Smooth muscle cell (in vitro differentiated cells): ENCODE measurements around the gene SLC12A7. TPM values are rescaled to one million over a fixed set of nuclear protein-coding genes. Genes with fewer than 3 reads are reported as not detected.

Source experiments
- DNase-seq: peaks from one replicate; lab custom pipeline; 2025; ENCODE audit not compliant: unreplicated experiment; lab: John Stamatoyannopoulos, UW
- H2AFZ ChIP-seq: fragments of 200-600 bp; sonication (generic); 2 replicates; pipeline ENCODE4 v1.6.0; 2016; ENCODE audit warnings: antibody characterized with exemption, low read depth, mild to moderate bottlenecking
- H3F3A ChIP-seq: fragments of 200-600 bp; sonication (generic); 2 replicates; pipeline ENCODE4 v1.6.0; 2017; ENCODE audit warnings: antibody characterized with exemption, low read depth
- H3K27ac ChIP-seq: fragments of 200-600 bp; sonication (generic); 2 replicates; pipeline ENCODE4 v1.5.1; 2016; ENCODE audit warnings: low read depth, mild to moderate bottlenecking
- H3K27me3 ChIP-seq: fragments of 200-600 bp; sonication (generic); 2 replicates; pipeline ENCODE4 v1.6.1; 2016; ENCODE audit warnings: low read depth, mild to moderate bottlenecking
- H3K36me3 ChIP-seq: fragments of 200-600 bp; sonication (generic); 2 replicates; pipeline ENCODE4 v1.5.1; 2016; ENCODE audit warnings: low read depth
- H3K4me1 ChIP-seq: fragments of 200-600 bp; sonication (generic); 2 replicates; pipeline ENCODE4 v1.5.1; 2016; ENCODE audit warnings: low read depth
- H3K4me2 ChIP-seq: fragments of 200-600 bp; sonication (generic); 2 replicates; pipeline ENCODE4 v1.6.0; 2016; ENCODE audit warnings: mild to moderate bottlenecking
- H3K4me3 ChIP-seq: fragments of 200-600 bp; sonication (generic); 2 replicates; pipeline ENCODE4 v1.5.1; 2016; ENCODE audit warnings: mild to moderate bottlenecking
- H3K79me2 ChIP-seq: fragments of 200-600 bp; sonication (generic); 2 replicates; pipeline ENCODE4 v1.6.0; 2016; ENCODE audit warnings: low read depth, mild to moderate bottlenecking
- H3K9ac ChIP-seq: fragments of 200-600 bp; sonication (generic); 2 replicates; pipeline ENCODE4 v1.6.0; 2016; ENCODE audit warnings: low read depth
- H3K9me3 ChIP-seq: fragments of 200-600 bp; sonication (generic); replicated peaks from 2 replicates; pipeline ENCODE4 v1.5.1; 2016; ENCODE audit warnings: low read depth
- H4K20me1 ChIP-seq: fragments of 200-600 bp; sonication (generic); 2 replicates; pipeline ENCODE4 v1.6.0; 2016; ENCODE audit warnings: low read depth
- WGBS: methylation state at CpG from one replicate; pipeline ENCODE4 v1.1.7; 2016; ENCODE audit warnings: low lambda C conversion rate; 5-methylcytosine and 5-hydroxymethylcytosine counted together
- polyA plus RNA-seq: library from polyadenylated mRNA; unstranded; fragments of >200 nt; fragmentation: Nextera tagmentation; extraction: Ambion mirVana; gene quantifications from 2 replicates; pipeline ENCODE4 v1.2.1, GENCODE V29; 2016
- total RNA-seq: library from RNA; depleted of rRNA; stranded (reverse); fragments of >200 nt; gene quantifications from 2 replicates; pipeline ENCODE4 v1.2.3, GENCODE V29; 2014
- TF ChIP-seq, protein P1 (sequence below): fragments of 200-600 bp; sonication (generic); IDR thresholded peaks from 2 replicates; pipeline ENCODE4 v1.5.1; 2017; ENCODE audit warnings: borderline replicate concordance, mild to moderate bottlenecking, antibody characterized with exemption; ENCODE audit not compliant: insufficient read depth, poor library complexity, severe bottlenecking

SLC12A7 gene
- total and polyA plus RNA-seq, 2 experiments from 2014 or later = 6.1 to 15.2 TPM

DNA sequence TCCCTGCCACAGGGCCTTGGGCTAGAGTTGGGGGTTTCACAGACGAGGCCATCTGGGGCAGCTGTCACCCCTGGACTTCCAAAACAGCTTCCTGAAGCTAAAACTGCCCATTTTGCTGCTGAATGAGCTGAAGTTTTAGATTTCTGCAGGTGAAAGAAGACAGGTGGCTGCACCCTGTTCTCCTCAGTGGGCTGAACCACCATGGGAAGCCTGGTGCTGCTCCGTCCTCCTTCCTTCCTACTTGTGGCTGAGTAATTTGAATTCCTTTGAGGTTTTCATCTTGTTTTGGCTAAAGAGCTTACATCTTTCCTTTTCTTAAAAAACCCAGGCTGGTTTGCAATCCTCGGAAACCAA, 97.9 kb downstream of the SLC12A7 start:
- H3K4me1 ChIP-seq = peaks cover 4% of the 10 kb centered on the region
- no peak overlapping the region for H3K27ac ChIP-seq
- no peak overlapping the region for H3K9ac ChIP-seq
- H4K20me1 ChIP-seq = peaks cover 95% of the 10 kb centered on the region
- H3K36me3 ChIP-seq = no peaks in the 10 kb centered on the region
- H3K9me3 ChIP-seq = no peaks in the 10 kb centered on the region
- H3K27me3 ChIP-seq = peaks cover 5% of the 10 kb centered on the region
- H2AFZ ChIP-seq = no peak overlapping the region
- H3K4me3 ChIP-seq = no peak overlapping the region
- peaks cover 30% of the 10 kb centered on the region for H3K79me2 ChIP-seq
- no peaks in the 10 kb centered on the region for H3F3A ChIP-seq
- H3K4me2 ChIP-seq = no peak overlapping the region
- TF ChIP-seq, protein P1, sequence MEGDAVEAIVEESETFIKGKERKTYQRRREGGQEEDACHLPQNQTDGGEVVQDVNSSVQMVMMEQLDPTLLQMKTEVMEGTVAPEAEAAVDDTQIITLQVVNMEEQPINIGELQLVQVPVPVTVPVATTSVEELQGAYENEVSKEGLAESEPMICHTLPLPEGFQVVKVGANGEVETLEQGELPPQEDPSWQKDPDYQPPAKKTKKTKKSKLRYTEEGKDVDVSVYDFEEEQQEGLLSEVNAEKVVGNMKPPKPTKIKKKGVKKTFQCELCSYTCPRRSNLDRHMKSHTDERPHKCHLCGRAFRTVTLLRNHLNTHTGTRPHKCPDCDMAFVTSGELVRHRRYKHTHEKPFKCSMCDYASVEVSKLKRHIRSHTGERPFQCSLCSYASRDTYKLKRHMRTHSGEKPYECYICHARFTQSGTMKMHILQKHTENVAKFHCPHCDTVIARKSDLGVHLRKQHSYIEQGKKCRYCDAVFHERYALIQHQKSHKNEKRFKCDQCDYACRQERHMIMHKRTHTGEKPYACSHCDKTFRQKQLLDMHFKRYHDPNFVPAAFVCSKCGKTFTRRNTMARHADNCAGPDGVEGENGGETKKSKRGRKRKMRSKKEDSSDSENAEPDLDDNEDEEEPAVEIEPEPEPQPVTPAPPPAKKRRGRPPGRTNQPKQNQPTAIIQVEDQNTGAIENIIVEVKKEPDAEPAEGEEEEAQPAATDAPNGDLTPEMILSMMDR = no peak
- no peak for DNase-seq
- WGBS = 76% methylated on average over 3 of the region's 3 CpGs

DNA sequence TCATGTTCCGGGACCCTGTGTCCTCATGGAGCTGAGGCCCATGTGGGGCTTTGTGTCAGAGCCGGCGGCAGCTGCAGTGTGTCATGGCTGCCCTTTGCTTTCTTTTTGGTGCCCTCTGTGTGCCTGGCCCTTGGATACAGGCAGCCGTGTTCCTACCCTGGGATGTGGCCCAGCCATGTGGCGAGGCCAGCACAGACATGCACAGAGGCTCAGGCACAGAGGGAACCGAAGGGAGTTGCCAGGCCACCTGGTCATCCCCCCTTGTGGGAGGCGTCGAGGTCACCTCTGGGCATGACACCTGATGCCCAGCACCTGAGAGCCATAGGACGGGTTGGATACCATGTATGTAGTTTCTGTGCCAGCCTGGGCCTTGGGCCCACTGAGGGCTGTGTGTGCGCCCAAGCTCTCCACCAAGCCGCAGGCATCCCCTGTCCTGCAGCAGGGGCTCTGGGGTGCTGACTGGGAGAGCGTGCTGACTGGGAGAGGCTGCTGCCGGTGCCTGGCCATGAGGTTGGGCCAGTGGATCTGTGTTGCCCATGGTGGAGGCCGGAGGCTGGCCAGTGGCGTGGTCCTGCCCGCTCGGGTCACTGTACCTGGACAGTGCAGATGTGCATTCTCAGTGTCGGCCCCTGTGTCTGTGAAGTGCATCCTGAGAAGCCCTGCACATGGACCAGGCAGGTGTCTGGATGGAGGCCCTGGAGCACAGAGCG, 98.5 kb downstream of the SLC12A7 start:
- peaks cover 33% of the 10 kb centered on the region for H3K79me2 ChIP-seq
- H3K27ac ChIP-seq = no peak overlapping the region
- H3K27me3 ChIP-seq = peaks cover 5% of the 10 kb centered on the region
- H3K9me3 ChIP-seq = no peaks in the 10 kb centered on the region
- no peaks in the 10 kb centered on the region for H3F3A ChIP-seq
- no peak overlapping the region for H2AFZ ChIP-seq
- H3K36me3 ChIP-seq = no peaks in the 10 kb centered on the region
- no peak overlapping the region for H3K4me2 ChIP-seq
- no peak overlapping the region for H3K9ac ChIP-seq
- H3K4me1 ChIP-seq = peaks cover 4% of the 10 kb centered on the region
- no peak for DNase-seq
- WGBS = 92% methylated on average over 19 of the region's 19 CpGs
- no peak overlapping the region for H3K4me3 ChIP-seq
- peaks cover 89% of the 10 kb centered on the region for H4K20me1 ChIP-seq
- TF ChIP-seq, protein P1 = no peak

DNA sequence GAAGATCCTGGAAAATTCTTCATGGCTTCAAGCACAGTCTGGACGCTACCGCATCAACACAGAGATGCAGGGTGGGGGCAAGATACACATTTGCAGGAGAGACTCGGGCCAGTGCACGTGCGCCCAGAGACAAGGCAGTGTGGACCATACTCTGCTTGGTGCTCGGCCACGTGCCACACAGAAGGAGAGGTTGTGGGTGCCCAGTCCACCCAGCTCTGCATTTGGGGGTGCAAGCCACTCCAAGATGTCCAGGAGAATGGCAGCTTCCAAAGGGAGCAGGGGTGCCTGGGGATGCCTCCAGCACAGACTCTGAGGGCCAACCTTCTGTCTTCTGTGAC, 99.0 kb downstream of the SLC12A7 start:
- Histone ChIP-seq H3K4me3 (no peak overlapping the region), H3K4me1 (peaks cover 4% of the 10 kb centered on the region), H3K9me3 (no peaks in the 10 kb centered on the region), H3K9ac (no peak overlapping the region), H2AFZ (no peak overlapping the region), H3K27ac (no peak overlapping the region), H3K4me2 (no peak overlapping the region), H3K36me3 (no peaks in the 10 kb centered on the region), H3K27me3 (peaks cover 5% of the 10 kb centered on the region), H4K20me1 (peaks cover 84% of the 10 kb centered on the region), H3K79me2 (peaks cover 33% of the 10 kb centered on the region), H3F3A (no peaks in the 10 kb centered on the region)
- TF ChIP-seq, protein P1 = no peak
- no peak for DNase-seq
- 95% methylated on average over 7 of the region's 7 CpGs for WGBS

DNA sequence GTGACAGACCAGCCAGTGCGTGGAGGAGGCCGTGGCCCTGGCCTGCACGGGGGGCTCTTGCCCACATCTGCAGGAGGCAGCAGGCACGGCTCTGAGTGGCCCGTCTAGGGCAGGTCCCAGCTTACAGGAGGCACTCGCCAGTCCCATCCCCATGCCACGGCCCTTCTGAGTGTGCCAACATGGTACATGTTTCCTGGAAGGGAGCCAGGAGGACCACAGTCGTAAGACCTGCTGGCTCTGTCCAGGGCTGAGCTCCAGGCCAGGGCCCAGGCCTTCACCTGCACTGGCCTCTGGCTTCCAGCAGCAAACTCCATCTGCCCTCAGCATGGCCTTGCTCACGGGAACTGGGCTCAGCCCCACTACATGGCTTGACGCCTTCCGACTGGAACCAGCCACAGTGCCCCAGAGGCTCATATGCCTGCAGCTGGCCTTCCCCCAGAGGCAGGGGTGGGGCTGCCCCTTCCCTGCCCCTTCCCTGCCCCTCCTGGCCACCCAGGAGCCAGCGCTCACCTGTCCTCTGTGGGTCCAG, 99.5 kb downstream of the SLC12A7 start:
- H3K27me3 ChIP-seq = peaks cover 5% of the 10 kb centered on the region
- WGBS = 94% methylated on average over 12 of the region's 12 CpGs

More for the DNA sequence above, 99.5 kb downstream of the SLC12A7 start:
- Histone ChIP-seq H2AFZ (no peak overlapping the region), H4K20me1 (peaks cover 79% of the 10 kb centered on the region), H3K36me3 (no peaks in the 10 kb centered on the region), H3K79me2 (peaks cover 33% of the 10 kb centered on the region), H3K27ac (no peak overlapping the region), H3K4me2 (no peak overlapping the region), H3F3A (no peaks in the 10 kb centered on the region), H3K9ac (no peak overlapping the region), H3K4me3 (no peak overlapping the region), H3K9me3 (no peaks in the 10 kb centered on the region), H3K4me1 (peaks cover 4% of the 10 kb centered on the region)
- DNase-seq = no peak
- TF ChIP-seq, protein P1 = no peak
